DND-41 (cell line): ENCODE data around the gene COL13A1.

Experiments
- ATAC-seq: fragments of 200-7000 bp; cut with Tn5 transposase; 3 replicates; pipeline ENCODE4 v1.9.1; 2021; ENCODE audit warnings: low read depth; ENCODE audit not compliant: insufficient read depth
- DNase-seq: peaks from one replicate; pipeline ENCODE4 v3.0.0-alpha.2; 2020
- H2AFZ ChIP-seq: 2 replicates; pipeline ENCODE4 v1.6.0; 2012; ENCODE audit warnings: low read depth, low read length
- H3K27ac ChIP-seq: 2 replicates; pipeline ENCODE4 v1.5.1; 2012; ENCODE audit warnings: low read length, inconsistent platforms
- H3K27me3 ChIP-seq: fragments of 200-600 bp; sonication (generic); 2 replicates; pipeline ENCODE4 v1.6.0; 2012; ENCODE audit warnings: low read length, mild to moderate bottlenecking, inconsistent platforms; ENCODE audit not compliant: insufficient read depth, poor library complexity
- H3K36me3 ChIP-seq: 2 replicates; pipeline ENCODE4 v1.5.1; 2012; ENCODE audit warnings: low read length, inconsistent platforms; ENCODE audit not compliant: insufficient read depth
- H3K4me1 ChIP-seq: 2 replicates; pipeline ENCODE4 v1.5.1; 2012; ENCODE audit warnings: mild to moderate bottlenecking, low read length; ENCODE audit not compliant: insufficient read depth
- H3K4me2 ChIP-seq: 2 replicates; pipeline ENCODE4 v1.6.0; 2012; ENCODE audit warnings: mild to moderate bottlenecking, moderate library complexity, low read length, inconsistent platforms; ENCODE audit not compliant: insufficient read depth
- H3K4me3 ChIP-seq, 2 experiments: fragments of 200-600 bp in 1 of 2; shearing (Covaris generic) in 1 of 2; 2 replicates each; pipeline ENCODE4 v1.5.1; 2012 to 2016; ENCODE audit warnings: inconsistent platforms in 2 of 2, low read length in 2 of 2, mild to moderate bottlenecking in 2 of 2, low read depth in 1 of 2, moderate library complexity in 1 of 2
- H3K79me2 ChIP-seq: 2 replicates; pipeline ENCODE4 v1.6.0; 2012; ENCODE audit warnings: low read length, inconsistent platforms; ENCODE audit not compliant: insufficient read depth
- H3K9ac ChIP-seq: 2 replicates; pipeline ENCODE4 v1.6.0; 2012; ENCODE audit warnings: low read depth, mild to moderate bottlenecking, inconsistent platforms, low read length, moderate library complexity
- H3K9me3 ChIP-seq: 2 replicates; pipeline ENCODE4 v1.5.1; 2012; ENCODE audit warnings: low read length, moderate library complexity, mild to moderate bottlenecking, inconsistent platforms; ENCODE audit not compliant: insufficient read depth, severe bottlenecking
- H4K20me1 ChIP-seq: 2 replicates; pipeline ENCODE4 v1.6.0; 2012; ENCODE audit warnings: low read length; ENCODE audit not compliant: insufficient read depth
- CTCF ChIP-seq: IDR thresholded peaks from 2 replicates; pipeline ENCODE4 v1.5.1; 2012; ENCODE audit warnings: borderline replicate concordance, low read length, moderate library complexity, mild to moderate bottlenecking; ENCODE audit not compliant: poor library complexity, severe bottlenecking; ENCODE audit errors: extremely low read depth
- EZH2 ChIP-seq: IDR thresholded peaks from 3 replicates; pipeline ENCODE4 v1.6.1; 2012; ENCODE audit warnings: borderline replicate concordance, low read depth, mild to moderate bottlenecking, moderate library complexity, low read length, inconsistent platforms; ENCODE audit not compliant: severe bottlenecking

The COL13A1 gene

GRCh38 chr10:69866688-69867461 is 65.2 kb downstream of the COL13A1 start:
- Histone ChIP-seq H3K4me3 (no peak overlapping the region), H3K36me3 (no peaks in the 10 kb centered on the region), H3K9me3 (no peaks in the 10 kb centered on the region), H3K4me2 (no peak overlapping the region), H2AFZ (no peak overlapping the region), H3K27me3 (peaks cover 3% of the 10 kb centered on the region), H3K27ac (no peak overlapping the region), H4K20me1 (peaks cover 4% of the 10 kb centered on the region), H3K79me2 (no peaks in the 10 kb centered on the region), H3K4me1 (no peaks in the 10 kb centered on the region), H3K9ac (no peak overlapping the region)
- DNase-seq (no peak), ATAC-seq (no peak)
- TF ChIP-seq EZH2 (no peak), CTCF (no peak)

GRCh38 chr10:69867699-69868558 is 66.2 kb downstream of the COL13A1 start:
- DNase-seq, result no peak
- Histone ChIP-seq H2AFZ (no peak overlapping the region), H3K4me1 (no peaks in the 10 kb centered on the region), H3K36me3 (no peaks in the 10 kb centered on the region), H3K4me3 (no peak overlapping the region), H3K27ac (no peak overlapping the region), H3K27me3 (peaks cover 3% of the 10 kb centered on the region), H3K9me3 (no peaks in the 10 kb centered on the region), H3K4me2 (no peak overlapping the region), H4K20me1 (peaks cover 4% of the 10 kb centered on the region), H3K9ac (no peak overlapping the region), H3K79me2 (no peaks in the 10 kb centered on the region)
- TF ChIP-seq EZH2 (no peak), CTCF (no peak)
- ATAC-seq, result no peak

GRCh38 chr10:69868821-69869220 is 67.1 kb downstream of the COL13A1 start:
- no peak for ATAC-seq

More at GRCh38 chr10:69868821-69869220, 67.1 kb downstream of the COL13A1 start:
- H4K20me1 ChIP-seq, result peaks cover 4% of the 10 kb centered on the region
- no peak overlapping the region for H3K9ac ChIP-seq
- H3K4me1 ChIP-seq, result no peaks in the 10 kb centered on the region
- no peak overlapping the region for H3K27ac ChIP-seq
- H2AFZ ChIP-seq, result no peak overlapping the region
- H3K4me3 ChIP-seq, result no peak overlapping the region
- peaks cover 3% of the 10 kb centered on the region for H3K27me3 ChIP-seq
- TF ChIP-seq CTCF (no peak), EZH2 (no peak)
- H3K36me3 ChIP-seq, result no peaks in the 10 kb centered on the region
- no peaks in the 10 kb centered on the region for H3K79me2 ChIP-seq
- no peaks in the 10 kb centered on the region for H3K9me3 ChIP-seq
- H3K4me2 ChIP-seq, result no peak overlapping the region
- DNase-seq, result no peak
